Calu3 (cell line): Measurements from ENCODE around the gene KCTD3. TPM values are rescaled to one million over a fixed set of nuclear protein-coding genes. Genes with fewer than 3 reads are reported as not detected.

Experiments
- BruUV-seq: library from RNA; stranded (reverse); fragments of 400-500 nt; replicated peaks from 2 replicates; lab custom pipeline; 2021; lab: Mats Ljungman, UMichigan
- CTCF ChIA-PET: fragments of 300-600 bp; sonication (Branson Sonifier 250); formaldehyde crosslinking; loops from one replicate; lab custom pipeline; 2022; ENCODE audit warnings: antibody characterized with exemption; lab: Charles Lee
- DNase-seq: peaks from one replicate; pipeline ENCODE4 v3.0.0; 2022
- H3K27ac Mint-ChIP-seq: one replicate; pipeline ENCODE4 v1.8.0; 2022; ENCODE audit warnings: mixed read lengths; ENCODE audit not compliant: unreplicated experiment
- H3K27me3 Mint-ChIP-seq: one replicate; pipeline ENCODE4 v1.8.0; 2022; ENCODE audit warnings: mixed read lengths; ENCODE audit not compliant: unreplicated experiment
- H3K36me3 Mint-ChIP-seq: one replicate; pipeline ENCODE4 v1.8.0; 2022; ENCODE audit warnings: mild to moderate bottlenecking, moderate library complexity, mixed read lengths; ENCODE audit not compliant: insufficient read depth, unreplicated experiment
- H3K4me1 Mint-ChIP-seq: one replicate; pipeline ENCODE4 v1.8.0; 2022; ENCODE audit warnings: mild to moderate bottlenecking, low read depth, mixed read lengths; ENCODE audit not compliant: unreplicated experiment
- H3K4me3 Mint-ChIP-seq: one replicate; pipeline ENCODE4 v1.8.0; 2022; ENCODE audit warnings: mild to moderate bottlenecking, low read depth, moderate library complexity, mixed read lengths; ENCODE audit not compliant: unreplicated experiment
- H3K9me3 Mint-ChIP-seq: one replicate; pipeline ENCODE4 v1.8.0; 2022; ENCODE audit warnings: low read depth, mixed read lengths; ENCODE audit not compliant: unreplicated experiment
- intact Hi-C: fragments of 100-400 bp; cut with micrococcal nuclease; formaldehyde crosslinking; loops from one replicate; pipeline ENCODE4 v1.10.0; 2022; ENCODE audit not compliant: unreplicated experiment
- total RNA-seq: library from RNA; stranded (reverse); gene quantifications from 2 replicates; pipeline ENCODE4 v1.2.3, GENCODE V29; 2022
- TF ChIP-seq, protein P1 (sequence below): fragments of 200-600 bp; IDR thresholded peaks from one replicate; pipeline ENCODE4 v1.8.0; 2022; ENCODE audit warnings: antibody characterized with exemption; ENCODE audit not compliant: unreplicated experiment

Gene KCTD3
- total RNA-seq, 1 experiment from 2014 or later, result 48.8 TPM

- H3K4me1 Mint-ChIP-seq, result peaks cover 31% of the 10 kb centered on the region
- intact Hi-C loops, result no loop called here
- H3K9me3 Mint-ChIP-seq, result no peaks in the 10 kb centered on the region
- H3K27me3 Mint-ChIP-seq, result no peaks in the 10 kb centered on the region
- CTCF ChIA-PET, result interaction anchor here (0.6 to 1.4 kb wide), 3 partner anchors 9 to 554 kb away, joined by 3 to 4 read pairs (median 3); no protein-coding TSS in a partner anchor
- BruUV-seq, result no TSS peak
- DNase-seq, result no peak
- H3K4me3 Mint-ChIP-seq, result no peak overlapping the region
- H3K36me3 Mint-ChIP-seq, result peaks cover 10% of the 10 kb centered on the region
- TF ChIP-seq, protein P1, sequence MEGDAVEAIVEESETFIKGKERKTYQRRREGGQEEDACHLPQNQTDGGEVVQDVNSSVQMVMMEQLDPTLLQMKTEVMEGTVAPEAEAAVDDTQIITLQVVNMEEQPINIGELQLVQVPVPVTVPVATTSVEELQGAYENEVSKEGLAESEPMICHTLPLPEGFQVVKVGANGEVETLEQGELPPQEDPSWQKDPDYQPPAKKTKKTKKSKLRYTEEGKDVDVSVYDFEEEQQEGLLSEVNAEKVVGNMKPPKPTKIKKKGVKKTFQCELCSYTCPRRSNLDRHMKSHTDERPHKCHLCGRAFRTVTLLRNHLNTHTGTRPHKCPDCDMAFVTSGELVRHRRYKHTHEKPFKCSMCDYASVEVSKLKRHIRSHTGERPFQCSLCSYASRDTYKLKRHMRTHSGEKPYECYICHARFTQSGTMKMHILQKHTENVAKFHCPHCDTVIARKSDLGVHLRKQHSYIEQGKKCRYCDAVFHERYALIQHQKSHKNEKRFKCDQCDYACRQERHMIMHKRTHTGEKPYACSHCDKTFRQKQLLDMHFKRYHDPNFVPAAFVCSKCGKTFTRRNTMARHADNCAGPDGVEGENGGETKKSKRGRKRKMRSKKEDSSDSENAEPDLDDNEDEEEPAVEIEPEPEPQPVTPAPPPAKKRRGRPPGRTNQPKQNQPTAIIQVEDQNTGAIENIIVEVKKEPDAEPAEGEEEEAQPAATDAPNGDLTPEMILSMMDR, result no peak
- H3K27ac Mint-ChIP-seq, result peak overlapping the region; percentile 2
Measured at GRCh38 chr1:215590779-215591491, 23.8 kb downstream of the KCTD3 start.

- BruUV-seq, result no TSS peak
- CTCF ChIA-PET, result interaction anchor here (1.2 kb wide), 1 partner anchor 11 kb away, joined by 4 read pairs; no protein-coding TSS in a partner anchor
Measured at GRCh38 chr1:215594640-215595039, 27.5 kb downstream of the KCTD3 start.

GRCh38 chr1:215595231-215595630, 28.1 kb downstream of the KCTD3 start:
- CTCF ChIA-PET, result interaction anchor here (1.2 kb wide), 1 partner anchor 12 kb away, joined by 4 read pairs; no protein-coding TSS in a partner anchor
- Mint-ChIP-seq H3K4me3 (no peak overlapping the region), H3K9me3 (no peaks in the 10 kb centered on the region), H3K27ac (no peak overlapping the region), H3K36me3 (peaks cover 6% of the 10 kb centered on the region), H3K4me1 (peaks cover 52% of the 10 kb centered on the region), H3K27me3 (no peaks in the 10 kb centered on the region)
- intact Hi-C loops, result no loop called here
- TF ChIP-seq, protein P1, result no peak
- peak; percentile 16 for DNase-seq
- BruUV-seq, result no TSS peak

More at GRCh38 chr1:215594640-215595039, 27.5 kb downstream of the KCTD3 start:
- Mint-ChIP-seq H3K9me3 (no peaks in the 10 kb centered on the region), H3K27ac (no peak overlapping the region), H3K36me3 (peaks cover 6% of the 10 kb centered on the region), H3K27me3 (no peaks in the 10 kb centered on the region), H3K4me3 (no peak overlapping the region), H3K4me1 (peaks cover 52% of the 10 kb centered on the region)
- DNase-seq, result no peak
- TF ChIP-seq, protein P1, result no peak
- intact Hi-C loops, result no loop called here

DNA sequence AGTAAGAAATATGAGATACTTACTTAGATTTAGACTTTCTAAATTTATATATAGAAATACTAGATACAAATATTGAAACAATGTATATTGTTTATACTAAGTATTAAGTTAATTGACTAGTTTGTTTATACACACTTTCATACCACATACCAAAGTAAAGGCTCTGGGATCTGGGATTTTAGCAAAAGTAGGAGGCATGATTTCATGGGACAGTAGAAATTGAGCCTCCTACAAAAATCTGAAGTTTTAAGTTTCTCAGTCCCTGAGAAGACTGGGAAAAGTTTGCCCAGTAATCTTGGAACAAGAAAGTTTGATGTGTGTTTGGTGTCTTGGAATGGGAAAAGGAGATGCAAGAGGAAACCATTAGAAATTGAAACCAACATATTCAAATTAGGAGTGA, 30.9 kb downstream of the KCTD3 start:
- TF ChIP-seq, protein P1, result no peak

More for the DNA sequence above, 30.9 kb downstream of the KCTD3 start:
- CTCF ChIA-PET, result no interaction called here
- DNase-seq, result no peak
- H3K36me3 Mint-ChIP-seq, result peaks cover 6% of the 10 kb centered on the region
- no peak overlapping the region for H3K27ac Mint-ChIP-seq
- peaks cover 50% of the 10 kb centered on the region for H3K4me1 Mint-ChIP-seq
- no TSS peak for BruUV-seq
- no peak overlapping the region for H3K4me3 Mint-ChIP-seq
- no peaks in the 10 kb centered on the region for H3K9me3 Mint-ChIP-seq
- no peaks in the 10 kb centered on the region for H3K27me3 Mint-ChIP-seq
- intact Hi-C loops, result no loop called here
